UCSD-AML1 (cell line): ENCODE measurements around the gene ZNF521.
A peak's percentile ranks its signal among the peaks of the same experiment; 100 is the strongest.

Source experiments
- DNase-seq: peaks from one replicate; lab custom pipeline; 2025; ENCODE audit not compliant: unreplicated experiment; lab: John Stamatoyannopoulos, UW

The ZNF521 gene

GRCh38 chr18:25335676-25336075 is 16.3 kb downstream of the ZNF521 start:
- no peak for DNase-seq

GRCh38 chr18:25335062-25335461 is 16.9 kb downstream of the ZNF521 start:
- no peak for DNase-seq

- no peak for DNase-seq
These were observed 17.4 kb downstream of the ZNF521 start for GRCh38 chr18:25334588-25334987.

GRCh38 chr18:25332002-25332401 is 20.0 kb downstream of the ZNF521 start:
- no peak for DNase-seq

GRCh38 chr18:25329783-25330182 is 22.2 kb downstream of the ZNF521 start:
- DNase-seq: no peak

- no peak for DNase-seq
These were observed 24.4 kb downstream of the ZNF521 start for GRCh38 chr18:25327584-25327983.

GRCh38 chr18:25326361-25326952 is 25.5 kb downstream of the ZNF521 start:
- no peak for DNase-seq

GRCh38 chr18:25322806-25323205 is 29.2 kb downstream of the ZNF521 start:
- no peak for DNase-seq

GRCh38 chr18:25316381-25317018 is 35.5 kb downstream of the ZNF521 start:
- no peak for DNase-seq

GRCh38 chr18:25314838-25315190 is 37.2 kb downstream of the ZNF521 start:
- no peak for DNase-seq

GRCh38 chr18:25314151-25314837 is 37.7 kb downstream of the ZNF521 start:
- DNase-seq: no peak

GRCh38 chr18:25313268-25313667 is 38.7 kb downstream of the ZNF521 start:
- DNase-seq: no peak

- no peak for DNase-seq
These were observed 41.9 kb downstream of the ZNF521 start for GRCh38 chr18:25310045-25310444.

GRCh38 chr18:25308381-25308780 is 43.6 kb downstream of the ZNF521 start:
- no peak for DNase-seq

- DNase-seq: no peak
These were observed 44.8 kb downstream of the ZNF521 start for GRCh38 chr18:25307192-25307591.

GRCh38 chr18:25306671-25307070 is 45.3 kb downstream of the ZNF521 start:
- no peak for DNase-seq

- no peak for DNase-seq
These were observed 46.4 kb downstream of the ZNF521 start for GRCh38 chr18:25305584-25305983.

- DNase-seq: no peak
These were observed 51.5 kb downstream of the ZNF521 start for GRCh38 chr18:25300492-25300891.

- DNase-seq: no peak
These were observed 52.3 kb downstream of the ZNF521 start for GRCh38 chr18:25299426-25300300.

- peak; percentile 76 for DNase-seq
These were observed 53.1 kb downstream of the ZNF521 start for GRCh38 chr18:25298853-25299274.

GRCh38 chr18:25295624-25296138 is 56.3 kb downstream of the ZNF521 start:
- no peak for DNase-seq
